C4-2B (cell line): Measurements from ENCODE around the gene DUS3L.

Experiments used
- H3K27ac ChIP-seq: fragments of 450-650 bp; 2 replicates; pipeline ENCODE4 v1.5.1; 2017
- ZFX ChIP-seq: fragments of 450-650 bp; IDR thresholded peaks from 2 replicates; pipeline ENCODE4 v1.6.1; 2017
- TF ChIP-seq, protein P1 (sequence below): fragments of 450-650 bp; conservative IDR thresholded peaks from 2 replicates; pipeline ENCODE4 v1.5.1; 2017; ENCODE audit warnings: mild to moderate bottlenecking

DUS3L gene

DNA sequence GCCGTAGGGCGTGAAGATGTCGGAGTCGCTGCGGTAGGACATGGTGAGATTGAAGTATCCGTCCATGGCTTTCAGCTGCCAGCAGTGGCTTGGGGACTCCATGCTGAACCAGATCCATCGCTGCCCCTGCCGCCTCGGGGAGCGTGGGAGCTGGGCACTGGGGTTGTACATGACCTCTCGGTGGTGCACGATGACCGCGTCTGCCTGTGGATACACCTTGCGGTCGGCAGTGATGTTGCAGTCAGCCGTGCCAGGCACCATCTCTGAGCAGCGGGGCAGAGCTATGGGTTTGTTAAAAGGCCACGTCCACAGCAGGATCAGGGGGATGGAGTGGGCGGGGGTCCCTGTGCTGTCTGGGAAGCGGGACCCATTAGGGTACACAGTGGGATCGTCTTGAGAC, 41.1 kb upstream of the DUS3L start:
- no peak overlapping the region for H3K27ac ChIP-seq
- TF ChIP-seq, protein P1, sequence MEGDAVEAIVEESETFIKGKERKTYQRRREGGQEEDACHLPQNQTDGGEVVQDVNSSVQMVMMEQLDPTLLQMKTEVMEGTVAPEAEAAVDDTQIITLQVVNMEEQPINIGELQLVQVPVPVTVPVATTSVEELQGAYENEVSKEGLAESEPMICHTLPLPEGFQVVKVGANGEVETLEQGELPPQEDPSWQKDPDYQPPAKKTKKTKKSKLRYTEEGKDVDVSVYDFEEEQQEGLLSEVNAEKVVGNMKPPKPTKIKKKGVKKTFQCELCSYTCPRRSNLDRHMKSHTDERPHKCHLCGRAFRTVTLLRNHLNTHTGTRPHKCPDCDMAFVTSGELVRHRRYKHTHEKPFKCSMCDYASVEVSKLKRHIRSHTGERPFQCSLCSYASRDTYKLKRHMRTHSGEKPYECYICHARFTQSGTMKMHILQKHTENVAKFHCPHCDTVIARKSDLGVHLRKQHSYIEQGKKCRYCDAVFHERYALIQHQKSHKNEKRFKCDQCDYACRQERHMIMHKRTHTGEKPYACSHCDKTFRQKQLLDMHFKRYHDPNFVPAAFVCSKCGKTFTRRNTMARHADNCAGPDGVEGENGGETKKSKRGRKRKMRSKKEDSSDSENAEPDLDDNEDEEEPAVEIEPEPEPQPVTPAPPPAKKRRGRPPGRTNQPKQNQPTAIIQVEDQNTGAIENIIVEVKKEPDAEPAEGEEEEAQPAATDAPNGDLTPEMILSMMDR = no peak
- TF ChIP-seq ZFX = no peak

DNA sequence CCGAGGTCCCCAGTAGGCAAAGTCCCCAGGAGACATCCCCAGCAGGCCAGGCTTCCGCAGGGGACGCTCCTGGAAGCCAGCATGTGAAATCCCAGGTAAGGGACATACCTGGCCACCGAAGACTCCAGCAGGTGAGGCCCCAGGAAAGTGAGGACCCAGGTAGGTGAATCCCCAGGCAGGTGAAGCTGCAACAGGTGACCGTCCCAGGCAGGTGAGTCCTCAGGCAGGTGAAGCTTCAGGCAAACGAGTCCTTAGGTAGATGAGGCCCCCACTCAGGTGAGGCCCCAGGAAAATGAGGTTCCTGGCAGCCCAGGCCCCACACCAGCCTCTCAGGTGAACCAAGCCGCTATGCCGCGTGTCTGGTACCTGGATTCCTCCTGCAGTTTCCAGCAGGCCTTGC, 40.2 kb upstream of the DUS3L start:
- TF ChIP-seq, protein P1 = no peak
- TF ChIP-seq ZFX = no peak
- no peak overlapping the region for H3K27ac ChIP-seq

DNA sequence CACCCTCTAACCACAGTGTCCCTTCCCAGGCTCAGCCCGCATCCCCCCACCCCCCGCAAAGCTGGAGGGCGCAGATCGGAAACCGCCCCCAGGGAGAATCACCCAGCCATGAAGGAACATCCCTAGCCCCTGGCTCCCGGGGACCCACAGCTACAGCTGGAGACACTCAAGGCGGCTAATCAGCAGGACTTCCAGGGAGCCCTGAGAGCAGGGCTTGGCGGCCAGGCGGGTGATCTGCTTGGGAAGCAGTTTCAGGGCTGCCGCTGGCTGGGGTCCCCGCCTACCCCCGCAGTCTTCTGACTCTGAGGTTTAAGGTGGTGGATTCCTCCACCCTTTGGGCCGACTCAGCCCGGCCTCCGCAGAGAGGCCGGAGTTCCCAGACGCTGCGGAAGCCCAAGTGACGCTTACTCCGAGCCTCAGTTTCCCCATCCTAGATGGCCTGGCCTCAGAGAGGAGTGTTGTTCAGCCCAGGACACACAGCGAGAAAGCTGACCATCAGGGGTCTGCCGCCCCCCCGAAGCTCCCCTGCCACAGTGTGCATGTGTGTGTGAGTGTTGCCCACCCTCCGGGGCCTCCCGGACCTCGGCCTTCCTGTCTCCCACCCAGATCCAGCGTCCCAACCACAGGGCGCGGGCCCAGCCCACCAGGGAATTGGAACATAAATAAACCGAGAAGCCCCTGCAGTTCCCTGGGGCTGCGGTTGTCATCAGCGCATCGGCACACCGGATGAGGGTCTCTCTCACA, 38.8 kb upstream of the DUS3L start:
- TF ChIP-seq, protein P1 = no peak
- no peak for TF ChIP-seq ZFX
- no peak overlapping the region; the same call in 1 of the 2 replicates for H3K27ac ChIP-seq

DNA sequence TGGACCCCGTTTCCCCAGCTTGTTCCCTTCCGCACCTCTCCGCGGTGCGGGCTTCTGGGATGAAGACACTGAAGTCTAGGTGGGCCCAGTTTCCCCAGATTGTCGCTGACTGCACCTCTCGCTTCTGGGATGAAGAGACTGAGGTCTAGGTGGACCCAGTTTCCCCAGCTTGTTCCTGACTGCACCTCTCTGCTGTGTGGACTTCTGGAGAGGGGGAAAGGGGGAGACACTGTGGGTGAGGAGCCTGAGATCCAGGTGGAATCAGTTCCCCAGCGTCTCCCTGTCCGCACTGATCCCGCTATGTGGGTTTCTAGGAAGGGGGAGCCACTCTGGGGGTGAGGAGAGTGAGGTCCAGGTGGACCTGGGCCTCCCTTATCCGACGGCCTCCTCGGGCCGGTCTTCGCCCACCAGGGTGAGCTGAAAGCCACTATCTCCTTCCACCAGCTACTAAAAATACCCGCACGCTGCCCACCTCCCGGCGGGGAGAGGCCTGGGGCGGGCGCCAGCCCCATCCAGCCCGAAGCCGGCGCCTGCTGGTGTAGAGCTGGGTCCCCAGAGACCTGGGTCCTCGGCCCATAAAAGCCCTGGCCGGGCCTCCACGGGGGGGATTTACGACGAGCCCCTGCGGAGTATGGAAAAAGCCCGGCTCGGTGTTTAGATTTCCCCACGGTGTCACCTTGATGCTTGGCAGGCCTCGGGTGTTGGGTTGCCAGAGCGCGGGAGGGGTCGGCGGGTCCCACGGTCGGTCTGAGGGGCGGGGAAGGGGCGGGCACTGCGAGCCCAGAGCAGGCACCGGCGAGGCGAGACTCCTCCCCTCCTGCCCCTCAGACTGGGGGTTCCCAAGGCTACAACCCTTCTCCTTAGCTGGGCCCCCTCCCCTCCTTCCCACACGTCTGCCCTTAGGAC, 38.0 kb upstream of the DUS3L start:
- peak overlapping the region; percentile 84 for H3K27ac ChIP-seq
- TF ChIP-seq ZFX = no peak
- TF ChIP-seq, protein P1 = no peak

DNA sequence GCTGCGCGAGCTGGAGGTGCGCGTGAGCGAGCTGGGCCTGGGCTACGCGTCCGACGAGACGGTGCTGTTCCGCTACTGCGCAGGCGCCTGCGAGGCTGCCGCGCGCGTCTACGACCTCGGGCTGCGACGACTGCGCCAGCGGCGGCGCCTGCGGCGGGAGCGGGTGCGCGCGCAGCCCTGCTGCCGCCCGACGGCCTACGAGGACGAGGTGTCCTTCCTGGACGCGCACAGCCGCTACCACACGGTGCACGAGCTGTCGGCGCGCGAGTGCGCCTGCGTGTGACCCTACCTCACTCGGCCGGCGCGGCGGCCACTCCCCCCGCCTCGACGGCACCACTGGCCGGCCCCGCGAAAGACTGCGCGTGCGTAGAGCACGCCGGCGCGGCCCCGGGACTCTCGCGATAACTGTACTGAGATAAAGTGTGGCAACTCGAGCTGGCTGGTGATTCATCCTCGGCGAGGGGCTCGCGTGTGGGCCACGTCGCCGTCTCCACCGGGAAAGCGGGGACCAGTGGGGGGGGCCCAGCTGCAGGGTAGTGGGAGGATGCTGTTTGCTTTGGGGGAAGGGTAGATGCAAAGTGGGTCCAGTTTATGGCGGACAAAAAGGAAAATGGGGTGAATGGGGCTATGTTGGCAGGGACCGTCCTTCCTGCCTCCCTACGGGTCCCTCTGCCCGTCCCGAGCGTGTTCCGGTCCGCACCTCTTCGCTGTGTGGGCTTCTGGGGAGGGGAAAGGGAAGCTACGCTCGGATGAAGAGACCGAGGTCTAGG, 37.1 kb upstream of the DUS3L start:
- peak overlapping the region; percentile 84 for H3K27ac ChIP-seq
- TF ChIP-seq, protein P1 = no peak
- peak; percentile 26; the same call in 1 of the 2 replicates for TF ChIP-seq ZFX

DNA sequence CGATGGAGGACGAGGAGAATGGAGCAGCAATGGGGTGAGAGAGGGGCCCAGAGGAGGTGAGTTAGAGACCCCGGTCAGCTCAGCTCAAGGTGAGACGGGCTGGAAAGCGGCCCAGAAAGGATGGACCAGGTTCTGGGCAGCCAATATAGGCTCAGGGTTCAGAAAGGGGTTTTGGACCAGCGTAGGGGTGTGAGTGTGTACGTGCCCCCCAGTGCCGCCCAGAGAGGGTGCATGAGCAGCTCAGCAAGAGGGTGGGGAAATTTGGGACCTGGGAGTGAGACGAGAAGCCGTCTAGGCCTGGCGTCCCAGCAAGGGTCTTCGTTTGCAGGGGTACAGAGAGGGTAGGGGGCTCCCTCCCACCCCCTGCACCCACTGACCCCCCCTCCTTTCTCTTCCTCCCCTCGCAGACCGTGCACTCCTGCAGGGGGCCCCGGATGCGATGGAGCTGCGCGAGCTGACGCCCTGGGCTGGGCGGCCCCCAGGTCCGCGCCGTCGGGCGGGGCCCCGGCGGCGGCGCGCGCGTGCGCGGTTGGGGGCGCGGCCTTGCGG, 36.5 kb upstream of the DUS3L start:
- TF ChIP-seq, protein P1 = no peak
- no peak for TF ChIP-seq ZFX
- peak overlapping the region; percentile 84 for H3K27ac ChIP-seq
